BJ (cell line): ENCODE data around the gene WHRN. TPM values are rescaled to one million over a fixed set of nuclear protein-coding genes. Genes with fewer than 3 reads are reported as not detected.

ENCODE experiments used
- CTCF ChIA-PET: fragments of 350-600 bp; formaldehyde crosslinking; extraction: SDS; loops from one replicate; lab custom pipeline; 2021; ENCODE audit warnings: antibody characterized with exemption, inconsistent platforms; lab: Yijun Ruan, JAX
- POLR2A ChIA-PET: fragments of 300-600 bp; sonication (Branson Sonifier 250); formaldehyde crosslinking; extraction: SDS; loops from one replicate; lab custom pipeline; 2021; ENCODE audit warnings: antibody characterized with exemption; lab: Charles Lee
- DNase-seq: peaks from one replicate; pipeline ENCODE4 v3.0.0-alpha.2; 2011; ENCODE audit warnings: low read depth
- H3K27me3 ChIP-seq: 2 replicates; pipeline ENCODE4 v1.6.0; 2011; ENCODE audit warnings: low read length; ENCODE audit not compliant: control insufficient read depth, insufficient read depth
- H3K36me3 ChIP-seq: 2 replicates; pipeline ENCODE4 v1.5.1; 2011; ENCODE audit warnings: low read length; ENCODE audit not compliant: control insufficient read depth, insufficient read depth
- H3K4me3 ChIP-seq: 2 replicates; pipeline ENCODE4 v1.5.1; 2011; ENCODE audit warnings: low read depth, mild to moderate bottlenecking, control low read depth, low read length
- polyA plus RNA-seq: library from polyadenylated mRNA; depleted of rRNA; stranded (reverse); fragments of >200 nt; gene quantifications from 2 replicates; pipeline ENCODE4 v1.2.3, GENCODE V29; 2011
- TF ChIP-seq, protein P1 (sequence below): IDR thresholded peaks from 2 replicates; pipeline ENCODE4 v1.5.1; 2011; ENCODE audit warnings: low read depth, mild to moderate bottlenecking, control low read depth, inconsistent platforms, low read length, moderate library complexity; ENCODE audit not compliant: insufficient read depth

WHRN gene
- polyA plus RNA-seq, 1 experiment, result 1.5 TPM

DNA sequence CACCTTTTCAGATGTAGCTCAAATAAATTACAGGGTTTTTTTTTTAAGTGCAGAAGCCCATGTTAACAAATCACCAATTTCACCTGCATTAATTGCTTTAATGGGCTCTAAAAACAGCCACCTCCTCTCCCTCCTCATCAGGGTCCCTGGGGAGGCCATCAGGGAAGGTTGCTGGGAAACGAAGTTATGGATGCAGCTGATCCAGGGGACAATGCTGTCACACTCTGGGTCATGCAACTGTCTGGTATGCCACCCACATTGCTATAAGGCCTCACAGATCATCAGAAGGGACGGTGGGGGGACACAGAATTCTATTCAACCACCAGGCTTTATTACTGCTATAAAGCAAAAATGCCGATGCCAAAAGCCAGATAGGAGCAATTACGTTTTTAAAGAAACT, 9.3 kb downstream of the WHRN start:
- ChIA-PET POLR2A (no interaction called here), CTCF (interaction anchor here (1.1 to 2.0 kb wide), 4 partner anchors 8 to 161 kb away, joined by 4 to 6 read pairs (median 5); partner anchors contain the start of gene WHRN)
- Histone ChIP-seq H3K4me3 (no peak overlapping the region), H3K27me3 (peaks cover 3% of the 10 kb centered on the region), H3K36me3 (no peaks in the 10 kb centered on the region)
- TF ChIP-seq, protein P1, sequence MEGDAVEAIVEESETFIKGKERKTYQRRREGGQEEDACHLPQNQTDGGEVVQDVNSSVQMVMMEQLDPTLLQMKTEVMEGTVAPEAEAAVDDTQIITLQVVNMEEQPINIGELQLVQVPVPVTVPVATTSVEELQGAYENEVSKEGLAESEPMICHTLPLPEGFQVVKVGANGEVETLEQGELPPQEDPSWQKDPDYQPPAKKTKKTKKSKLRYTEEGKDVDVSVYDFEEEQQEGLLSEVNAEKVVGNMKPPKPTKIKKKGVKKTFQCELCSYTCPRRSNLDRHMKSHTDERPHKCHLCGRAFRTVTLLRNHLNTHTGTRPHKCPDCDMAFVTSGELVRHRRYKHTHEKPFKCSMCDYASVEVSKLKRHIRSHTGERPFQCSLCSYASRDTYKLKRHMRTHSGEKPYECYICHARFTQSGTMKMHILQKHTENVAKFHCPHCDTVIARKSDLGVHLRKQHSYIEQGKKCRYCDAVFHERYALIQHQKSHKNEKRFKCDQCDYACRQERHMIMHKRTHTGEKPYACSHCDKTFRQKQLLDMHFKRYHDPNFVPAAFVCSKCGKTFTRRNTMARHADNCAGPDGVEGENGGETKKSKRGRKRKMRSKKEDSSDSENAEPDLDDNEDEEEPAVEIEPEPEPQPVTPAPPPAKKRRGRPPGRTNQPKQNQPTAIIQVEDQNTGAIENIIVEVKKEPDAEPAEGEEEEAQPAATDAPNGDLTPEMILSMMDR, result no peak
- DNase-seq, result no peak

DNA sequence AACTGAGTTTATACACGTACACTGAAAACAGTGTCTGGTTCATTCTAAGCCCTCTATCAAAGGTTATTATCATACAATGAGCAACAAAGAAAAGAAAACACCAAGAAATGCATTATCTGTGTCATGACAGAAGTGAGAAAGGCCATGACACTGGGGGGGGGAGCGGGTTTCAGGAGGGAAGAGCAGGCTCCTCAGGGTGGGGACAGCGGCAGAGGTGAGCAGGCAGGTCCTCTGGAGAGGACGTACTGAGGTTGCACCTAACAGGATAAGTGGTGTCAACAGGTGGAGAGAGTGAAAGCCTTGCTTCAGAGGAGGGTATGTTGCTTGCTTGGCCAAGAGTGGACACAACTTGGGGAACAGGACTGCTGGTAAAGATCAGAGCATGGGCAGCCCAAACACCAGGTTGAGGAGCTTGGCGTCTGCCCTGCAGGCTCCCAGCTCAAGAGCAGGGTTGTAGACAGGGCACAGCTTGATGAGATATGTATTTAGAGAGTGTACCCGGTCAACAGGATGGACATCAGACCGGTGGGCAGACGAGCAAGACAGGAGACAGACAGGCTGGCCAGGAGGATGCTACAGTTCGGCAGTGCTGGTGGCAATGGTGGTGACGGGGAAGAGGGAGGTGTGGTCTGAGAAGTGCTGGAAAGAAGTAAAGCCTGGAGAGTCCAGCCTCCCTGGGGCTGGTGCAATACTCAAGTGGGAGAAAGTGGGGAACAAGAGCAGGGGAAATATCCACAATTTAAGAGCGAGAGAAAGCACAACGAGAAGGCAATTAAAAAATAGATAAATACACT, 10.3 kb downstream of the WHRN start:
- H3K4me3 ChIP-seq, result no peak overlapping the region
- peaks cover 3% of the 10 kb centered on the region for H3K27me3 ChIP-seq
- ChIA-PET POLR2A (no interaction called here), CTCF (interaction anchor here (0.7 to 2.0 kb wide), 5 partner anchors 8 to 162 kb away, joined by 3 to 6 read pairs (median 5); partner anchors contain the start of gene WHRN)
- no peak for DNase-seq
- TF ChIP-seq, protein P1, result no peak
- H3K36me3 ChIP-seq, result no peaks in the 10 kb centered on the region

DNA sequence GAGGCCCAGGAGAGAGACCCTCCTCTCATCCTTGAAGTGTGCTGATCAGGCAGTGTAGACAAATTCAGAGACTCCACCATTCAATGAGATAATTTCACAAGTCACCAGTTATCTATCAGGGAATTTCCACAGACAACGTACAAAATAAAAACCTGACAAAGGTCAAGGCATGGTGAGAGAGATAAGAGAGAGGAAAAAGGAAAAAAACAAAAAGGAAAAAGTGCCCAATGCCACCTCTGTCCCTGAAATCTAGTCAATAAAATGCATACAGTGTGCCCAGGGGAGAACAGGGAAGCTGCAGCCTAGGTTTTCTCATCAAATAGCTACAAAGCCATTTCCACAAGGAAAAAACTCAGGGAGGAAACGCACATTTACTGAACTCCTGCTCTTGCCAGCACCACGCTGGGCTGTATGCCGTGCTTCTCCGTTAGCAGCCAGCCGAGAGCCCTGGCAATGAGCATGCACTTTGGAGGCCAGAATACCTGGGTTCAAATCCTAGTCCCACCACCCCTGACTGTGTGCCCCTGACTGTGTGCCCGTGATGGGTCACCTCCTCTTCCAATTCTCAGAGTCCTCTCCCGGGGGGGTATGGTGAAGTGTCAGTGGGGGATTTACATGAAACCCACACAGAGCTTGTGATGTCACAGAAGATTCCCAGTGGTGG, 11.6 kb downstream of the WHRN start:
- no peak for DNase-seq
- TF ChIP-seq, protein P1, result no peak
- ChIA-PET POLR2A (no interaction called here), CTCF (interaction anchor here (0.6 to 1.9 kb wide), 4 partner anchors 9 to 417 kb away, joined by 3 to 5 read pairs (median 3); no protein-coding TSS in a partner anchor)
- H3K27me3 ChIP-seq, result peaks cover 3% of the 10 kb centered on the region
- no peak overlapping the region for H3K4me3 ChIP-seq
- H3K36me3 ChIP-seq, result no peaks in the 10 kb centered on the region

DNA sequence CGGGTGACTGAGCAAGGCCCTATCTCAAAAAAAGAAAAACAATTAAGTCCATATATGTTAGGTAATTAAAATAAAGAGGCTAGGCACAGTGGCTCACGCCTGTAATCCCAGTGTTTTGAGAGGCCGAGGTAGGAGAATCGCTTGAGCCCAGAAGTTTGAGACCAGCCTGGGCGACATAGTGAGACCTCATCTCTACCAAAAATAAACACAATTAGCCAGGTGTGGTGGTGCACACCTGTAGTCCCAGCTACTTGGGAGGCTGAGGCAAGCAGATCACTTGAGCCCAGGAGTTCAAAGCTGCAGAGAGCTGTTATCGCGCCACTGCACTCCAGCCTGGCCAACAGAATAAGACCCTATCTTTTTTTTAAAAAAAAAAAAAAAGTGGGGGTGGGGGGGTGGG, 12.3 kb downstream of the WHRN start:
- Histone ChIP-seq H3K27me3 (peaks cover 3% of the 10 kb centered on the region; the same call in 1 of the 2 replicates), H3K4me3 (no peak overlapping the region), H3K36me3 (no peaks in the 10 kb centered on the region)
- TF ChIP-seq, protein P1, result no peak
- ChIA-PET CTCF (interaction anchor here (0.6 to 2.2 kb wide), 6 partner anchors 9 to 418 kb away, joined by 3 to 17 read pairs (median 4); no protein-coding TSS in a partner anchor), POLR2A (no interaction called here)
- no peak for DNase-seq

DNA sequence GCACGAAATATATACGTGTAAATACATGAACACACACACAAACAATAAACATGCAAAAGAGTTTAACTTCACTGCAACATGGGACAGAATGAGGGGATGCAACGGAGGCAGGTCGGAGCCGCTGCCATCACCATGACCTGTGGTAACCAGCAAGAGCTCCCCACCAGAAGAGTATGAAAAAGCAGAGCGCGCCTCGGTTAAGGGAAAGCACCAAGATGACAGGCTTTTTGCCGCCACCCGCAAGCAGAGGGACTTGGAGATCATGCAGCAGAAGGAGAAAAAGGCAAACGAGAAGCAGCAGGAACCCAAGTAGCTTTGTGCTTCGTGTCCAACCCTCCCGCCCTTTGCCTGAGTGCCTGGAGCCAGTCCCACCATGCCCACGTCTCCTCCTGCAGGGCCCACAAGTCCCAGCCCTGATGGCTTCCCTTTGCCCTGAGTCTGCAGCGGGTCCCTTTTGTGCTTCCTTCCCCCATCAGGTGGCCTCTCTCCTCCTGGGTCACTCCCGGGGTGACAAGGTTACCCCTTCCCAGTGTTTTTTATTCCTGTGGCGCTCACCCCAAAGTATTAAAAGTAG, 13.8 kb downstream of the WHRN start:
- no peak for DNase-seq
- Histone ChIP-seq H3K27me3 (peaks cover 3% of the 10 kb centered on the region; the same call in 1 of the 2 replicates), H3K4me3 (no peak overlapping the region), H3K36me3 (no peaks in the 10 kb centered on the region)
- ChIA-PET CTCF (interaction anchor here (0.6 to 2.2 kb wide), 3 partner anchors 86 to 619 kb away, joined by 3 to 17 read pairs (median 5); no protein-coding TSS in a partner anchor), POLR2A (no interaction called here)
- TF ChIP-seq, protein P1, result no peak
